Sigmoid colon (tissue), 7 donors: ENCODE data around the gene MAGEA10. TPM values are rescaled to one million over a fixed set of nuclear protein-coding genes. Genes with fewer than 3 reads are reported as not detected.

Experiments used
- DNase-seq: peaks from one replicate; pipeline ENCODE4 v3.0.0-alpha.2; 2019
- H3K27ac ChIP-seq, 4 donors: fragments of 200-600 bp; sonication (generic); one replicate each; pipeline ENCODE4 v1.5.1; 2016 to 2019; ENCODE audit warnings: mild to moderate bottlenecking in 1 of 4
- H3K27me3 ChIP-seq, 3 donors: fragments of 200-600 bp; sonication (generic); one replicate each; pipeline ENCODE4 v1.5.1; 2019; ENCODE audit warnings: mild to moderate bottlenecking in 1 of 3
- H3K36me3 ChIP-seq, 4 donors: fragments of 200-600 bp; sonication (generic); one replicate each; pipeline ENCODE4 v1.5.1; 2016 to 2019
- H3K4me1 ChIP-seq, 4 donors: fragments of 200-600 bp; sonication (generic); one replicate each; pipeline ENCODE4 v1.5.1; 2017 to 2019
- H3K4me3 ChIP-seq, 4 donors: fragments of 200-600 bp; sonication (generic); one replicate each; pipeline ENCODE4 v1.5.1; 2017 to 2019; ENCODE audit warnings: mild to moderate bottlenecking in 2 of 4, moderate library complexity in 1 of 4
- H3K9me3 ChIP-seq, 4 donors: fragments of 200-600 bp in 3 of 4; sonication (generic) in 3 of 4; one replicate each; pipeline versions ENCODE4 v1.5.1 to v1.6.1; 2013 to 2019
- CTCF ChIP-seq, 4 experiments: fragments of 450-650 bp in 3 of 4; fragments of 200-600 bp in 1 of 4; IDR thresholded peaks; one replicate each; pipeline ENCODE4 v1.5.1; 2016 to 2019; ENCODE audit warnings: antibody characterized with exemption in 4 of 4, mild to moderate bottlenecking in 3 of 4, moderate library complexity in 2 of 4
- EP300 ChIP-seq, 4 donors: sonication (generic); formaldehyde crosslinking; IDR thresholded peaks; one replicate each; pipeline ENCODE4 v1.6.1; 2017; ENCODE audit warnings: antibody characterized with exemption in 4 of 4
- POLR2A ChIP-seq, 2 donors: fragments of 450-650 bp; IDR thresholded peaks; one replicate each; pipeline ENCODE4 v1.6.1; 2016; ENCODE audit warnings: antibody characterized with exemption in 2 of 2, mild to moderate bottlenecking in 2 of 2, moderate library complexity in 2 of 2
- POLR2AphosphoS5 ChIP-seq, 4 donors: sonication (generic); formaldehyde crosslinking; IDR thresholded peaks; one replicate each; pipeline ENCODE4 v1.6.1; 2017; ENCODE audit warnings: antibody characterized with exemption in 4 of 4
- WGBS, 2 donors: extraction: QIAGEN DNeasy Blood & Tissue Kit; methylation state at CpG; one replicate each; pipeline ENCODE4 v1.1.7; 2013; 5-methylcytosine and 5-hydroxymethylcytosine counted together
- intact Hi-C: fragments of 100-400 bp; cut with DNase I; formaldehyde crosslinking; loops from one replicate; pipeline ENCODE4 v1.15.1; 2023
- polyA plus RNA-seq, 3 donors: library from polyadenylated mRNA; stranded (reverse); fragments of 200-250 nt; gene quantifications; one replicate each; pipeline ENCODE4 v1.2.3, GENCODE V29; 2013
- total RNA-seq, 4 donors: library from RNA; depleted of rRNA; stranded (reverse); fragments of >200 nt; gene quantifications; one replicate each; pipeline ENCODE4 v1.1.0, GENCODE V29; 2016
- donor health status: healthy with polysubstance abuse.
- donor health status: Bipolar disorder and iron deficiency.
- donor health status: healthy.

Gene MAGEA10
- total and polyA plus RNA-seq, 7 donors = not detected

DNA sequence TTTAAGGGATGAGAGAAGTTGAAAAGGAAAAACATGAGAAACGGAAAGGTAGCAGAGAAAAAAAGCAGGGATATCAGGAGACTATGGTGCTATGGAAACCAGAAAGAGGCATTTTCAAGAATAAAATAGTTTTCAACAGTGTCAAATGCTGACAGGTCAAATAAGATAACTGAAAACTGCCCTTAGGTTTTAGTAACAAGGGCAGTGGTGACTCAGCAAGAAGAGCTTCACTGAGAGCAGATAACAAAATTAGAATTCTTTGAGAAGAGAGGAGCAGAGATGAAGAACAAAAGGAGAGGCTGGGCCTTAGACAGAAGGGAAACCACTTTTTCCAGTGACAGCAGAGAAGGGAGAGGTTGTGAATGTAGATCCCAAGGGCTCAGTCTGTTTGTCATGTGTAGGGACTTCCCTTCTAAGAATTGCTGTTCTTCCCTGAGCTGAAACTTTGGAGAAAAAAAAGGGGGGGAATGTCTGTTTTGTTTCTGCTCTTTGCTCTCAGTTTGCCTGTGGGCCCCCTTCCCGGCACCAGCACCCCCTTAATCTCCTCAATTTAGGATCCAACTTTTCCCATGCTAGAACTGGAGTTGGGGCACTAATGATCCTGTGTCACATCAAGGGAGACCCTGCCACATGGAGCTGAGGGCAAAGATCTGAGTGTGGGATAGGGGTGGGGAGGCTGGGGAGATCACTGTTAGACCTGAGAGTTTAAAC lies 26.8 kb upstream of the MAGEA10 start:
- Histone ChIP-seq H3K9me3 (no peaks in the 10 kb centered on the region), H3K27ac (no peak overlapping the region), H3K36me3 (no peaks in the 10 kb centered on the region), H3K4me3 (no peak overlapping the region), H3K4me1 (no peaks in the 10 kb centered on the region), H3K27me3 (no peaks in the 10 kb centered on the region)
- WGBS, 2 donors = 75 to 80% methylated on average over 2 of the region's 2 CpGs
- DNase-seq = no peak
- TF ChIP-seq EP300 (IDR thresholded peaks at IDR 0.05) (no peak), CTCF (IDR thresholded peaks at IDR 0.05) (no peak), POLR2A (IDR thresholded peaks at IDR 0.05) (no peak), POLR2AphosphoS5 (IDR thresholded peaks at IDR 0.05) (no peak)
- intact Hi-C loops = no loop called here

- no peaks in the 10 kb centered on the region for H3K9me3 ChIP-seq
- intact Hi-C loops = no loop called here
- no peaks in the 10 kb centered on the region for H3K4me1 ChIP-seq
- TF ChIP-seq POLR2AphosphoS5 (IDR thresholded peaks at IDR 0.05) = no peak
- no peak for TF ChIP-seq POLR2A (IDR thresholded peaks at IDR 0.05)
- TF ChIP-seq EP300 (IDR thresholded peaks at IDR 0.05) = no peak
- TF ChIP-seq CTCF (IDR thresholded peaks at IDR 0.05) = no peak
- WGBS, 2 donors = 81 to 93% methylated on average over 2 of the region's 2 CpGs
- no peaks in the 10 kb centered on the region for H3K27me3 ChIP-seq
- no peak for DNase-seq
- H3K4me3 ChIP-seq = no peak overlapping the region
- H3K36me3 ChIP-seq = no peaks in the 10 kb centered on the region
- H3K27ac ChIP-seq = no peak overlapping the region
Observed at GRCh38 chrX:152157042-152157441, 18.7 kb upstream of the MAGEA10 start.

- Histone ChIP-seq H3K4me3 (no peak overlapping the region), H3K36me3 (no peaks in the 10 kb centered on the region), H3K9me3 (no peaks in the 10 kb centered on the region), H3K4me1 (no peaks in the 10 kb centered on the region), H3K27me3 (no peaks in the 10 kb centered on the region), H3K27ac (no peak overlapping the region)
- DNase-seq = no peak
- WGBS, 2 donors = 25 to 66% methylated on average over 2 of the region's 2 CpGs
- intact Hi-C loops = no loop called here
- TF ChIP-seq CTCF (IDR thresholded peaks at IDR 0.05) = no peak
- TF ChIP-seq EP300 (IDR thresholded peaks at IDR 0.05) = no peak
- no peak for TF ChIP-seq POLR2AphosphoS5 (IDR thresholded peaks at IDR 0.05)
- TF ChIP-seq POLR2A (IDR thresholded peaks at IDR 0.05) = no peak
Observed at GRCh38 chrX:152155766-152156310, 17.5 kb upstream of the MAGEA10 start.

DNA sequence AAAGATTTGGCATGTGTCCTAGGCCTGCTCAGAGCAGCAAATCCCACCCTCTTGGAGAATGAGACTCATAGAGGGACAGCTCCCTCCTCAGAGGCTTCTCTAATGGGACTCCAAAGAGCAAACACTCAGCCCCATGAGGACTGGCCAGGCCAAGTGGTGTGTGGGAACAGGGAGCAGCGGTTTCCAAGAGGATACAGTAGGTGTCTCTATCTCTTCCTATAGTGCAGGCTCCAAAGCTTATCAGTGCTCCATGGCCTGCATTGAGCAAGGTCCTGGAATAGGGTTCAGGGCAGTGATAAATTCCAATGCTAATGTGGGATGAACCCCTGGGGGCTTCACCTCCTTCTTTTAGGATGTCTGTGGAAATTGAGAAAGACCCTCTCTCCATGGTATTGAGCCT lies 15.7 kb upstream of the MAGEA10 start:
- Histone ChIP-seq H3K4me1 (no peaks in the 10 kb centered on the region), H3K27ac (no peak overlapping the region), H3K27me3 (no peaks in the 10 kb centered on the region), H3K36me3 (no peaks in the 10 kb centered on the region), H3K4me3 (no peak overlapping the region), H3K9me3 (no peaks in the 10 kb centered on the region)
- DNase-seq = no peak
- WGBS, 2 donors = 73 to 83% methylated on average over 1 of the region's 1 CpG
- TF ChIP-seq CTCF (IDR thresholded peaks at IDR 0.05) (no peak), EP300 (IDR thresholded peaks at IDR 0.05) (no peak), POLR2AphosphoS5 (IDR thresholded peaks at IDR 0.05) (no peak), POLR2A (IDR thresholded peaks at IDR 0.05) (no peak)
- intact Hi-C loops = no loop called here
